SU-DHL-6 (cell line): Measurements from ENCODE around the gene LRP1.

Source experiments
- CTCF ChIP-seq: fragments of 200-600 bp; sonication (generic); IDR thresholded peaks from one replicate; pipeline ENCODE4 v1.5.1; 2017; ENCODE audit warnings: antibody characterized with exemption, mild to moderate bottlenecking, low read length, moderate library complexity; ENCODE audit not compliant: insufficient read depth, poor library complexity, severe bottlenecking
- EZH2phosphoT487 ChIP-seq: fragments of 200-600 bp; sonication (generic), shearing (Covaris generic); conservative IDR thresholded peaks from 2 replicates; pipeline ENCODE4 v1.6.1; 2018; ENCODE audit warnings: mild to moderate bottlenecking, antibody characterized with exemption, low read length, moderate library complexity, mixed read lengths

- TF ChIP-seq CTCF: no peak
- TF ChIP-seq EZH2phosphoT487: no peak
These were observed 103.2 kb downstream of the LRP1 start for GRCh38 chr12:57231276-57232021.
